Jurkat, Clone E6-1 (cell line): ENCODE measurements around the gene GH1.
"Not testable (repeated sequence)": the region's sequence is repeated elsewhere in the genome, so short reads cannot be mapped to it uniquely, and the experiment has no call there.

ENCODE experiments used
- DNase-seq: peaks from one replicate; pipeline ENCODE4 v3.0.0-alpha.2; 2011; ENCODE audit warnings: low read depth, low spot score
- H3K4me3 ChIP-seq: 2 replicates; pipeline ENCODE4 v1.5.1; 2011; ENCODE audit warnings: mild to moderate bottlenecking, low read length, control low read depth, moderate library complexity

GH1 gene

DNA sequence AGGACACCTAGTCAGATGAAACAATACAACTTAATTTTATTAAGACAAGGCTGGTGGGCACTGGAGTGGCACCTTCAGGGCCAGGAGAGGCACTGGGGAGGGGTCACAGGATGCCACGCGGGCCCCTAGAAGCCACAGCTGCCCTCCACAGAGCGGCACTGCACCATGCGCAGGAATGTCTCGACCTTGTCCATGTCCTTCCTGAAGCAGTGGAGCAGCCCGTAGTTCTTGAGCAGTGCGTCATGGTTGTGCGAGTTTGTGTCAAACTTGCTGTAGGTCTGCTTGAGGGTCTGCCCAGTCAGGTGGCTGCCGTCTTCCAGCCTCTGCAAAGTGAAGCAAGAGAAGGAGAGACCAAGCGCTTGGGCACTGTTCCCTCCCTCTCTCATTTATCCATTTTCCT is 9.1 kb downstream of the GH1 start:
- DNase-seq, H3K4me3 ChIP-seq: not testable (repeated sequence)

GRCh38 chr17:63907161-63907778 is 11.4 kb downstream of the GH1 start:
- not testable (repeated sequence) for H3K4me3 ChIP-seq

DNA sequence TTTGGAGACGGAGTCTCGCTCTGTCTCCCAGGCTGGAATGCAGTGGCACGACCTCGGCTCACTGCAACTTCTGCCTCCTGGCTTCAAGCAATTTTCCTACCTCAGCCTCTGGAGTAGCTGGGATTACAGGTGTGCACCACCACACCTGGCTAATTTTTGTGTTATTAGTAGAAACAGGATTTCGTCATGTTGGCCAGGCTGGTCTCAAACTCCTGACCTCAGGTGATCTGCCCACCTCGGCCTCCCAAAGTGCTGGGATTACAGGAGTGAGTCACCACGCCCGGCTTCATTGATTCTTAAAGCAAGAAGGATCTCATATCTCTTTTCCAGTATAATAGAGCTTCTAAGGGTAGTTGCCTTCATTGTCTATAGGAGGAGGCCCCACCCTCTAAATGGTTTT is 13.8 kb downstream of the GH1 start:
- DNase-seq, H3K4me3 ChIP-seq: not testable (repeated sequence)

More at GRCh38 chr17:63907161-63907778, 11.4 kb downstream of the GH1 start:
- DNase-seq = not testable (repeated sequence)

DNA sequence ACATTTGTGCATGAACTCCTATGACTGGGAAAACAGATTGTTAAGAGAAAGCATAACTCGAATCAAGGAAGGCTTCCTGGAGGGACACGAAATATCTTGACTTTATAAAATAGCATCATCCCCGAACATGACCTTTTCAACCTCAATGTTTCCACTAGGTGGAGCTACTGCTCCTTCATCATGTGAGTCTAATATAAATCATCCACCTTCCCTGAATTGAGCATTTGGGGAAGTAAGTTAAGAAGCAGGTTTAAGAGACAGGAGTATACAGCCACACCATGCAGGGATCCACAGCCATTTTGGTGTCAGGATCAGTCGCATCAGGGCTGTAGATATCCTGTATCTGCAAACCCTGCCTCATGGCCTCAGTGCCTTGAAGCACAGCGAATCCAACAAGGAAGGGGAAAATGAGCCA is 14.8 kb downstream of the GH1 start:
- DNase-seq, H3K4me3 ChIP-seq: not testable (repeated sequence)

DNA sequence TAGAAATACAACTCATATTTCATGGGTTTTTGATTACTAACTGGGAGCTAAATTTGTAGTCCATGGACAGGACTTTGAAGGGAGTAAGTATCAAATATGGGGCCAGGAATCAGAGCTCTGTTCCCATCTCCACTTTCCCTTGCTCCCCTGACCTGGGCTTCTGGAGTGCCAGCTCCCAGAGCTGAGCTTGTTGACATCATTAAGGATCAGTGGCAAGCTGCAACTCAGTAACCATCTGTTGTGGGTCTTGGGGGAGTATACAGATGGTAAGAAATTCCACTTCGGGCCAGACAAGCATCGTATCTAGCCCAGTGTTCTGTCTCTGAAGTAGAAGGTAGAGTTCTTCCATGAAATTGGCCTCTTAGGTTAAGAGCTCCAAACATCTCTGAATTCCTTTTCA is 16.7 kb downstream of the GH1 start:
- H3K4me3 ChIP-seq, DNase-seq: not testable (repeated sequence)

GRCh38 chr17:63898899-63899798 is 19.5 kb downstream of the GH1 start:
- DNase-seq, H3K4me3 ChIP-seq: not testable (repeated sequence)

DNA sequence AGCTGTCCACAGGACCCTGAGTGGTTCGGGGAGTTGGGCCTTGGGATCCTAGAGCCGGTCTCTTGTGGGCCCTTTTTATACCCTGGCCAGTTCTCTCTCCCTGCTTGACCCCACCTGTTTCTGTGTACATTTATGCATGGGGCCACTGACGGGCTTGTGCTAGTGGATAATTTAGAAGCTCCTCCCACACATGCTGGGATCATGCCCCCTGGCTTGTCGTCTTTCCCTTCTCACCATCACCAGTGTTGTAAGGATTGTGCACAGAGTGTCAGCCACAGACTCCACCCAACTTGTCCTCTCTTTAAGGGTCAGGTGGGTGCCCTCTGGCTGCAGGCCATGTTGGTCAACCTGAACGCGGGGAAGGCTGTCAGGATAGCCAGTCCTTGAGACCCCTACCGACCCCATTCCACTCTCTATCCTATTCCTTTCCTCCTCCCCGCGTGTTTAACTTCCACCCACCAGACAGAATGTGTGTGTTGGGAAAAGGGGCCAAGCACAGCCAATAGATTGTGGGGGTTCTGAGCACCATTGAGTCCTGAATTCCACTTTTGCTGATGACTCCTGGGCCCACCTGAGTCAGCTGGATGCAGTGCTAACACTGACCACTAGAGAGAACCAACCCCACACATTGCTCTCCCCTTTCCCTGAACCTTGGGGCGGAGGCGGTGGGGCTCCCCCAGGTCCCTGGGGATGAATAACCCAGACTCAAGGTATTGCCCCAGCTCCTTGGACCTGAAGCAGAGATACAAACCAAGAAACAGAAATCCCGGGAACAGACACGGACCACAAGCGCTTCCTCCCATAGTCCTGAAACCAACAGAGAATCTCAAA is 21.9 kb downstream of the GH1 start, which contains the start of gene CSH1:
CSH1 (minus strand) TSS at position 51 of the 831 bp plus-strand sequence. CDS start 63 bp downstream, outside the sequence.
- H3K4me3 ChIP-seq, DNase-seq: not testable (repeated sequence)

- not testable (repeated sequence) for H3K4me3 ChIP-seq, DNase-seq
Measured at GRCh38 chr17:63894821-63895220, 23.8 kb downstream of the GH1 start.

DNA sequence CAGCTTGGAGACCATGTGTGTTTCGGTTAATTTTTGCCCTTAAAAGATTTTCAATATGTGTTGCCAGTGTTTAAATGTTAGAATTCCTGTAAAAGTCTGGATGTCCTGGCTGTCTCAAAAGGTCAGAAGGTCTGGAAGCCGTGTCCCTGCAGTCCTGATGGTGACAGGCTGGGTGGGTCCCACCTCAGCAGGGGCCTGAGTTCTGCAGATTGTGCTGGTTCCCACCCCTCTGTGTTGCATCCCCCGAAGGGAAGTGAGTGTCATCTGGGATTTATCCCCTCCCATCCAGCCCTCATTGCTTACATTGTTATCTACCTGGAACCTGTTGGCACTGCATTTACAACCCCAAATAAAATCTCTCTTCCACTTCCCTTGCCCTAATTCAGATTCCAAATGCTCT is 24.6 kb downstream of the GH1 start:
- DNase-seq, H3K4me3 ChIP-seq: not testable (repeated sequence)

DNA sequence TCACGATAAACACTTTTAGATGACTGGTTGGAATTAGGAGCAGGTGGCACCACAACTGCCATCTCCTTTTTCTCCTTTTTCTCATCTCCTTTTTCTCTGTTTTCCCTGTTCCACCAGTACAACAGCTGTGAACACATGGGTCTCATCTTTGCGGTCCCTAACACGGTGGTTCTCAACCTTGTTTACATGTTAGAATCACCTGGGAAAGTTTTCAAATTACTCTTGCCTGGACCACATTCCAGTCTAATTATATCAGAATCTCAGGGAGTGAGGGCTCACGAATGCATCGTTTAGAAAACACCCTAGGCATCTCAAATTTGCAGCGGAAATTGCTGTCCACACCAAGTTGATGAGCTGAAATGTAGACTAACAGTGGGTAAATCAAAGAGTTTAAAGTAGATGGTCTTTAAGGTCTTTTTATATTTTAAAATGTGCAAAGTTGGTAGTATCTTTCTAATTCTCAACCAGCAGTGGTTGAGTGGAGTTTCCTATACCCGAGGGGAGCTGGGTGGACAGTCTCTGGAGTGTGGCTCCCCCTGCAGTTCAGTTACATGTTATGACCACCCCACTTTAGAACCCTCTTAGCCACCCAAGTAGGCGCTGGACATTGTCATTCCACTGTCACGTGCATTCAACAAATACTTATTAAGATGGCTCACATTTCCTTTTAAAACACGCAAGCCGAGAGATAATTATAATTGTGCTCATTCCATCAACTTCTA is 26.2 kb downstream of the GH1 start:
- DNase-seq, H3K4me3 ChIP-seq: not testable (repeated sequence)

GRCh38 chr17:63889026-63889848 is 29.4 kb downstream of the GH1 start:
- DNase-seq, H3K4me3 ChIP-seq: not testable (repeated sequence)

- not testable (repeated sequence) for H3K4me3 ChIP-seq
Measured at GRCh38 chr17:63885119-63885518, 33.5 kb downstream of the GH1 start.

DNA sequence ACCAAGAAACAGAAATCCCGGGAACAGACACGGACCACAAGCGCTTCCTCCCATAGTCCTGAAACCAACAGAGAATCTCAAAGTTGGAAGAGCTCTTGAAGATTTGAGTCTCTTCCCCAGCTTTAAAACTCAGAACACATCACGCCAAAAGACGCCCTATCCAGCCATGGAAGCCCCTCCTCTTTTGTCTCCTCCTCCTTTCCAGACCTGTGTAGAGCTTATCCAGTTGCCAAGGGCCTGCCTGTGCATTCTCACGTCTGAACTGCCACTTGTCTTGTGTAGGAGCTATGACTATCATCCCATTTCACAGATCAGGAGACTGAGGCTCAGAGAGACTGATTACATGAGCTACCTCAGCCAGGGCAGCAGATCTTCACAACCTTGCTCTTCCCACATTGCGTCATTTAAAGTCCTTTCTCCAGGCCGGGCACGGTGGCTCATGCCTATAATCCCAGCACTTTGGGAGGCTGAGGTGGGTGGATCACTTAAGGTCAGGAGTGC is 36.0 kb downstream of the GH1 start:
- not testable (repeated sequence) for DNase-seq, H3K4me3 ChIP-seq

More at GRCh38 chr17:63885119-63885518, 33.5 kb downstream of the GH1 start:
- not testable (repeated sequence) for DNase-seq

GRCh38 chr17:63881935-63882601 is 36.6 kb downstream of the GH1 start, which contains the start of gene GH2:
TSS of gene GH2 (minus strand) at chr17:63881944. CDS start at chr17:63881801, 143 bp downstream.
- peak; percentile 41 for DNase-seq
- H3K4me3 ChIP-seq = no peak within 1 kb of the TSS

- H3K4me3 ChIP-seq, DNase-seq: not testable (repeated sequence)
Measured at GRCh38 chr17:63881337-63881736, 37.3 kb downstream of the GH1 start.

DNA sequence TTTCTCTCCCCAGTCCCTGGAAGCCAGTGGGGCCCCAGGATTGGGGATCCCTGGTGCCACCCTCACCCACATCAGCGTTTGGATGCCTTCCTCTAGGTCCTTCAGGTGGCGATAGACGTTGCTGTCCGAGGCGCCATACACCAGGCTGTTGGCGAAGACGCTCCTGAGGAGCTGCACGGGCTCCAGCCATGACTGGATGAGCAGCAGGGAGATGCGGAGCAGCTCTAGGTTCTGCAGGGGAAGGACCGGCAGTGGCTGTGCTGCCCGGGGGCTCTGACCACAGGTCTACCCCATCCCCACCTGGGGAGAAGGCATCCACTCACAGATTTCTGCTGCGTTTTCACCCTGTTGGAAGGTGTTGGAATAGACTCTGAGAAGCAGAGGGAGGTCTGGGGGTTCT is 37.9 kb downstream of the GH1 start:
- no peak for DNase-seq
- no peak overlapping the region for H3K4me3 ChIP-seq

- not testable (repeated sequence) for H3K4me3 ChIP-seq, DNase-seq
Measured at GRCh38 chr17:63878413-63878812, 40.2 kb downstream of the GH1 start.
